HT1080 (cell line): ENCODE results near the gene SLIT1. TPM values are rescaled to one million over a fixed set of nuclear protein-coding genes. Genes with fewer than 3 reads are reported as not detected.

ENCODE experiments used
- DNase-seq: peaks from one replicate; pipeline ENCODE4 v3.0.0-alpha.2; 2015; ENCODE audit warnings: low read depth
- total RNA-seq: library from RNA; depleted of rRNA; stranded (reverse); fragments of >200 nt; shearing (Covaris generic); gene quantifications from 2 replicates; pipeline ENCODE4 v1.2.3, GENCODE V29; 2014

Gene SLIT1
- total RNA-seq, 1 experiment from 2014 or later: not detected

DNA sequence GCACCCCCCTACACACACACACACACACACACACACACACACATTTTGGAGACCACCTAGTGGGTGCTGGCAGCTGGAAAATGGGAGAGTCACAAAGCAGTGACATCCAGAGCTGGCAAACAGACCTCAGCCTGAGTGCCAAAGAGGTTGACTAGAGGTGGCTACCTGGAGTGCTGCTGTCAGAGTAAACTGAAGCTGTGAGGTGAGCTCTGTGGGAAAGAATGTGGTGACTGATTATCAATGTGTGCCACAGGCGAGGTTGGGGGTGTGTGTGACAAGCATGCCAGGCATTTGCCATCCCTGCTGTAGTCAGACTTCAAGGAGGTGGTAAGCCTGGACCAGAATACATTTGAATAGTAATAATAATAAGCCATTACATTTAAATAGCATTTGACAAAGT lies 120.6 kb downstream of the SLIT1 start:
- DNase-seq: no peak

DNA sequence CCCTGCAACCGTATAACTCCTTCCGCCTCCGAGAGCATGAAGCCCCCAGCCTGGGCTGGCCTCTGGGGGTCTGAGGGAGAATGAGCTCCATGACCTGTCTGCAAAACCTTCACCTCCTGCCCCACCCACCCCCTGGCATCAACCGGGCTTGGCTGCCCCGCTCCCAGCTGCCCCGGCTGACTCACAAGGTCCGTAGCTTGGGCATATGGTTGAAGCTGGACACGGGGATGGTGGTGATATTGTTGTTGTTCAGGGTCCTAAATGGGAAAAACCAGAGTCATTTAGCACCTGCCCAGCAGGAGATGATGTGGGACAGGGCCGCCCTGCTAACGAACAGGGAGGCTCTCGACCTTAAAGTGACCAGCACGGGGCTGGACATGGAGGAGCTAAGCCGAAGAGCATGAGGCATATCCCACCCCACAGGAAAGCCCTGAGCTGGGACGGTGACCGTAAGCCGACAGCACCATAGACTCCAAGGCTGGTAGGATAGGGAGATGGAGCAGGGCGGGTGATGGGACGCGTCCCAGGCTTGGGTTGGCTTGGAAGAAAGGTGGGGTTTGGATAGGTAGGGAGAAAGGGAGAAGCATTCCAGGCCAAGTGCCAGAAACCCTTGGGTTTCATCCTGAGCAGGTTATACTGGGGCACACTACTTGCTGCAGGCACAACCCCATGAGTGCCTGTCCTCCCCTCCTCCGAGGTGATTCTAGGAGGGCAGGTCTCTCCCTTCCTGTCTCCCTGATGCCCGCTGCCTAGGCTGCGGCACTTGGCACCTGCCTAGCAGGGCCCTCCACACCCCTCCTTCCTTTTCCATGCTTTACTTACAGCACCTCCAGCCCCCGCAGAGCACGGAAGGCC lies 121.5 kb downstream of the SLIT1 start:
- no peak for DNase-seq

DNA sequence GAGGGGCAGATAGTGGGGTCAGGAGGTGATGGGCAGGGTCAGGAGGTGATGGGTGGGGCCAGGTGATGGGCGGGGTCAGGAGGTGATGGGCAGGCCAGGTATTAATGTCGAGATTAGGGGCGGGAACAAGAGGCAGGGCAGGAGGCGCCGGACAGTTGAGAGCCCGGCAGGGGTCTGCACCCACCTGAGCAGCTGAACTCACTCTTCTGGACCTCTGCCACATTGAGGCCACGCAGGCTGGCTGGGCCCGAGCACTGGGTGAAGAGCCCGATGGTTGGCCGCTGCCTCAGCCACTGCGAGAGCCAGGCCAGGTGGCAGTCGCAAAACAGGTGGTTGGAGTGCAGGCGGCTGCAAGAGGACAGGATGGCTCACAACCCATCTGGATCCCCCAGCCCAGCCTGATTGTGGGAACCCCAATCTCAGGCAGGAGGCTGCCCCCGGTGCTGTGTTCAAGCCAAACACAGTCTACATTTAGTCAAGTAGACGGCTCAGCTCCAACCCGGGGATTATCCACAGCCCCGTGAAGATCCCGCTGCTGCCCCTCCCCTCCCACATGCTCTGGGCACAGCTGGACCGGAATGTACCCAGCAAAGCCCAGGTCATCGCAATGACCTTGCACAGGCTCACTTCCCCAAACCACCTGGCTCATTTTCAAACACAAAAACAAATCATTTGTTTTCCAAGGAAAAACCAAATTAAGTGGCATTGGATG lies 122.3 kb downstream of the SLIT1 start:
- DNase-seq: no peak

DNA sequence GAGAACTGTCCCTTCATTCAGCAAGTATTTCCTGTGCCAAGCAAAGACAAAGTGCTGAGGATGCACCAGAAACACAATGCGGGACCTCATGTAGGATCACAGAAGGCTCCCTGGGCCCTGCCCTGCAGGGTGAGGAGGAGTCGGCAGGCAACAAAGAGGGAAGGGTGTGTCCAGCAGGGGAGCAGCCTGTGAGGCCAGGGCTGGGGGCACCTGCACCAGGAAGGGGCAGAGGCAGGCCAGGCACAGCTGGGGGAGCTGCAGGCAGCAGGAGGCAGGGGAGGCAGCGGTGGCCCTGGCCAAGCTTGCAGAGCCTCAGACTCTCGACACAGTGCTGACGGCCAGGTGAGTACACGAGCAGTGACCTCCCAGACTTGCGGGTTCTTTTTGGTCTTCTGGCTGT lies 123.3 kb downstream of the SLIT1 start:
- no peak for DNase-seq

DNA sequence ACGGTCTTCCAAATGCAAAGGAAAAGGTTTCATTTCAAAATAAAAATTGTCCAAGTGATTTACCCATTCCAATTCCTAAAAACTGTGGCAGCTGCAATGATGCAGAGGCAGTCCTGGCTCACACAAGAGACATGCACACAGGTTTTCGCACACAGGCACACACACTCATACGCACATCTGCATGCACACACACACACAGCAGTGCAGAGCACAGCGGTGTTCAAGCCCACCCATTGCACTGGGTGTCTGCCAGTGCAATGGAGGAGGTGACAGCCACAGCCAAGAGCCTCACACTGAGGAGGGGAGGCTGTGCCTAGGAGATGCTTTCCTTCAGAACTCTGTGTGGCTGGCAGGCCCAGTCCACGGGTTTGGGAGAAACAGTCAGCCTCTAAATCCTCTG lies 123.7 kb downstream of the SLIT1 start:
- DNase-seq: no peak

DNA sequence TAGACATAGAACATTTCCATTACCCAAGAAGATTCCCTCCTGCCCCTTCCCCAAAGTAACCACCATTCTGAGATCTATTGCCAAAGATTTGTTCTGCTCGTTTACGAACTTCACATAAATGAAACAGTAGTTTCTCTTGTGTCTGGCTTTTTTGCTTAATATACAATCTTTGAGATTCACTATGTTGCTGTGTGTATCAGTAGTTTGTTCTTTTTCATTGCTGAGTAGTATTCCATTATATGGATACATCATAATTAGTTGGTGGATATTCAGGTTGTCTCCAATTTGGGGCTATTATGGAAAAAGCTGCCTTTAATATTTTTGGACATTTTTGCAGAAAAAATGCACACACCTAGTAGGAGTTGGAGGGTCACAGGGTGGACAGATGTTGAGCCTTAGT lies 124.3 kb downstream of the SLIT1 start:
- DNase-seq: no peak

DNA sequence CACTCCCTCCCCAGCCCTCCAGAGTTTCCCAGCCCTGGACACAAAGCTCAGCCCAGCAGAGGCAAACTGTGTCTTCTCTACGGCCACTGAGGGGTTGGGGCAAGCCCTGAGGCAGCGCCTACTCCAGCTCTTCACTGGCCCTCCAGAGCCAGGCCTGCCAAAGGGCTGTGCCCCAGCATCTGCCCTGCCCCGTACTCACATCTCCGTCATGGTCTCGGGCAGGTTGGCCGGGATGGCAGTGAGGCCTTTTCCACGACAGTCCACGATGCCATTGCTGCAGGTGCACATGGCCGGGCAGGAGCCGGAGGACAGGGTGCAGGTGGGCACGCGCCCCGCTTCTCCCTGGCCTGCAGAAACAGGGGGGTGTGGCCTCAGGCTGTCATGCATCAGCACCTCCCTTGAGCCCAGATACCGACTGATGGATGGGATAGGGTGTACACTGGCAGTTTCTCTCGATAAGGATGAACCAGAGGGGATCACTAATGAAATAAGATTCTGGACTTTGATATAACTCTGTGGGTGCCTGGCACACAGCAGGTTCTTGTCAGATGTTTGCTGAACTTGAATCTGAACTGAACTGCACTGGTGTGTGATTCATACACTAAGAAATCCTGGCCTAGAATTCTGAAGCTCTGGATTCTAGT lies 125.2 kb downstream of the SLIT1 start:
- DNase-seq: no peak

DNA sequence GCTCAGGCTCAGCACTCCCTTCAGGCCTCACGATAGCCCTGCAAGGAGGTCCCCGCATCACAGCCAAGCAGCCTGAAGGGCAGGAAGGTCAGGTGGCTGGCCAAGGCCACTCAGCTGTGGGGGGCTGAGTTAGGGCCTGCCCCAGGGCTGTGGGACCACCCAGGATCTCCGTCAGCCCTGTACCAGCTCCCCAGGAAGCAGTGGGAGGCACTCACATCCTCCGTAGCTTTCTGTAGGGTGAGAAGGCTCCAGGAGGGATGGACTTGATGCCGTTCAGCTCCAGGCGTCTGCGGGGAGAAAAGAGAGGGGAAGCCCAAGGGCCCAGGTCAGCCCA lies 125.9 kb downstream of the SLIT1 start:
- no peak for DNase-seq

DNA sequence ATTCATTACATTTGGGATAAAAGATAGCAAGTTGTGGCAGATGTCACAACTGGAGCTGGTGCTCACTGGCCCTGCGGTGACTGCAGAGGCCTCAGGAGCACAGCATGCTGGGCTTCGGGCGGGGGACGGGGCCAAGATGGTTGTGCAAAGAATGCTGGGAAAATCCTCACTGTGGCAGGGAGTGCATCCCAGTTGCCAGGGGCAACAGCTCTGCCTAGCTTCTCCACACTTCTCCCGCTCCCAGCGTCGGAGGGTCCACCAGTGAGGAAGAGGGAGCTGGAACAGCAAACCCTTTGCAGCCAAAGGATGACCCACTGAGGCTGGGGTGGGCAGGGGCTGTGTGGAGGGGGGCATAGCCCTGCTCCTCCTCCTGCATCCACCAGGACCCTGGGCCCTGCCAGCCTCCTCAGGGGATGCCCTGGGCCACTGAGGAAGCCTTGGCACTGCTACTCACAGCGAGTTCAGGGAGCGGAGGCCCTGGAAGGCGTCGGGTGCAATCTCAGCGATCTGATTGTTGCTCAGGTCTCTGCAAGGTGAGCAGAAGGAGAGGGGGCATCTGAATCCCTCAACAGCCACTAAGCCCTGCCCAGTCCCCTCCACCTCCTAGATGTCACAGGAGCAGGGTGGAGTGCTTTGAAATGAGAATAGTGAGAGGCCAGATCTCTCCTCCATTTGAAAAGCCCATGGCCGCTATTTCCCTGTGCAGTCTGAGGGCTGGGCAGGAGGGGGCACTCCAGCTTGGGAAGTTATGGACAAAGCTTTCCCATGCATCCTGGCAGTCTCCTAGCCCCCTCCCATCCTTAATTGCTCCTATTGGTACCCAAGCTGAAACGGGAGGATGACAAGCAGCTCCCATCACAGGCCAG lies 126.5 kb downstream of the SLIT1 start:
- DNase-seq: no peak

DNA sequence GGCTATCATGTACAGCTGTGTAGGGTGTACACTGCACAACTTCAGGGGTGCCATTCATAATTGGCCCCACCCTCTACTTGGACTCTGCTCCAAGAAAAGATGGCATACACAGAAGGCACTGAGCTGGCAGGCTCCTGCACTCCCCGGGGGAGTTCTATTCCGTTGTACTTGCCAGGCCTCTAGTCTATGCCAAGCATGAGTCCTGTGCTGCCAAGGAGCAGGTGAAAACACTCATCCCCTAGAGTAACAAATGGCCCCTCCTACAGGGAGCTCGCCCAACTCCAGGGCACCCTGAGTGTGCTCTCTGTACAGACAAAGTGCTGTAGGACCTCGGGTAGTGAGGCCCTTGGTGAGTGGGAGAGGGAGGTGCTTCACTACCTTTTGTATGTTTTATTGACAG lies 127.2 kb downstream of the SLIT1 start:
- no peak for DNase-seq

DNA sequence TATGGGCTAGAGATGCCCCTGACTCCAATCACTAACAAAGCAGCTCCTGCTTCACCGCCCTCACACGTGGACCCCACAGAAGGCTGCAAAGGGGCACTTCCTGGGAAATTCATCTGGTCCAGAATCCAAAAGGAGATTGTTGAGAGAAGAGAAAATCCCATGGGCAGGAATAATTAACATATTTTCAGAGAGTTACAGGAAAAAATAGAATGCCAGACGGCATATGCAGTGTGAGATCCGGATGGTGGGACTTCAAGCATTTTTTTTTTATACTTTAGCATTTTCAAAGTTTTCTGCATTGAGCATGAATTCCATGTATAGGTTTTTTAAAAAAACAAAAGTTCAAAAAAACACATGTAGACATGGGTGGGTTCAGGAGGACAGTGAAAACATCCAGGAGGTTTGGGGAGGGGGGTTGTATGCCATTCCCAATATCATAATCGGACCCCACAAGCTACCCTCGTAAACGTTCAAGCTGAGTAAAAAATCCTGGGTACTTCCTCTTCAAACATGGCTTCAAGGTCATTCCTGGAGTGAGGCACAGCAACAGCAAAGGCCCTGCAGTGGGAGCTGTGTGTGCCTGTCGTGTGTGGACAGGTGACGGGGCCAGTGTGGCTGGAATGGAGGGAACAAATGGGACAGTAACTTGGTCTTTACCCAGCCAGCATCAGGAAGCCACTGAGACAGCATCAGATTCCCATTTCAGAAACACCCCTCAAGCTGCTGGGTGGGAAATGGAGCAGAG lies 128.1 kb downstream of the SLIT1 start:
- no peak for DNase-seq

DNA sequence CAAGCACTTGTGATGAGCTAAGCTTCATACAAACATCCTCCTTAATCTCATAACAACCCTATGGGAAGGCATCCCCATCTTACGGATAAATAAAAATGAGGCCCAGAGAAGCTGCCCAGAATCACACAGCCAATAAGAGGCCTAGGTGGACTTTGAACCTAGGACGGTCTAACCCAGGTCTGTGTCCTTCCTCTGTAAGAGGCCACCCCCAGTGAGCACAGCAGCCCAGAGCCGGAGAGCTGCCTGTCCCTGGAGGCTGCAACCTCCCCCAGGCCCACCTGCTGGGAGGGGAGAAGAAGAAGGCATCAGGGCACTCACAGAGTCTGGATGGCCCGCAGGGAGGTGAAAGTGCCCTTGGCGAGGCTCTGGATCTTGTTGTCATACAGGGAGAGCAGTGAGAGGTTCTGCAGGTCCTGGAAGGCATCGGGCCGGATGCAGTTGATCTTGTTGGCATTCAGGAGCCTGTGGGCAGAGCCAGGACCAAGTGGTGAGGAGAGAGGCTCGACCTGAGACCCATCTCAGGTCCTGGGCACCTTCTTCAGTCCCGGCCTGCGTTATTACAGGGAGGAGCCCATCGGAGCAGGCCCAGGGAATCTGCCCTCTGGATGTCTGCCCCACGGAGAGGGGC lies 129.6 kb downstream of the SLIT1 start:
- no peak for DNase-seq

DNA sequence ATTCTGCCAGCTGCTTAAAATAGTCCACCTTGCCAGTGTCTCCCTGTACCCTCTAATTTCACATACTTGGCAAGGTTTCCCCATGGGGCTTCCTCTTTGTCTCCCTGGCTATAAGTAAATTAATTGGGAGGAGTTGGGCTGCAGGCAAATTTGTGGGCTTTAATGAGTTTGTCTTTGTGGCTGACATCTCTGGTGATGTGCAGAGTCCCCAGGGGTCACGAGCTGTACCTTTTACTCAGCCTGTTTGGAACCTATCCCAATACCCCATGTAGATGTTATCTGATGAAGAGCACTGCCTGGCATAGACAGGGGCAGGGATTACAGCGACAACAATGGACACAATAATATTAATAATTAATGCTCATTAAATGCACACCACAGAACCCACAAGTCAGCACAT lies 132.5 kb downstream of the SLIT1 start:
- DNase-seq: no peak

DNA sequence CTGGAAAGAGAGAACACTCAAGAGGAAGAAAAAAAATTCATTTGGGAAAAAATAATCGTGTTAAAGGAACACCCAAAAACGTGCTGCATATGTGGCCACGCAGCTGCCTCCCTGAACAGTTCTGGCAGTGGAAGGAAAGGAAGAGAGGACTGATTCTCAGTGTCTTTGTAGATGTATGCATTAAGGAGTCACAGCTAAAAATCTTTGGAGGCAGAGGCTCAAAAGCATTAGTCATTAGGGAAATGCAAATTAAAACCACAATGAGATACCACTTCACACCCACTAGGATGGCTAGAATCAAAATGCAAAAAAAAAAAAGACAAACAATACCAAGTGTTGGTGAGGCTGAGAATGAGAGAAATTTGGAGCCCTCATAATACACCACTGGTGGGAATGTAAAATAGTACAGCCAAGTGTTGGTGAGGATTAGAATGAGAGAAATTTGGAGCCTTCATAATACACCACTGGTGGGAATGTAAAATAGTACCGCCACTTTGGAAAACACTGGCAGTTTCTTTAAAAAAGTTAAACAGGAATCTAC lies 134.7 kb downstream of the SLIT1 start:
- DNase-seq: no peak

DNA sequence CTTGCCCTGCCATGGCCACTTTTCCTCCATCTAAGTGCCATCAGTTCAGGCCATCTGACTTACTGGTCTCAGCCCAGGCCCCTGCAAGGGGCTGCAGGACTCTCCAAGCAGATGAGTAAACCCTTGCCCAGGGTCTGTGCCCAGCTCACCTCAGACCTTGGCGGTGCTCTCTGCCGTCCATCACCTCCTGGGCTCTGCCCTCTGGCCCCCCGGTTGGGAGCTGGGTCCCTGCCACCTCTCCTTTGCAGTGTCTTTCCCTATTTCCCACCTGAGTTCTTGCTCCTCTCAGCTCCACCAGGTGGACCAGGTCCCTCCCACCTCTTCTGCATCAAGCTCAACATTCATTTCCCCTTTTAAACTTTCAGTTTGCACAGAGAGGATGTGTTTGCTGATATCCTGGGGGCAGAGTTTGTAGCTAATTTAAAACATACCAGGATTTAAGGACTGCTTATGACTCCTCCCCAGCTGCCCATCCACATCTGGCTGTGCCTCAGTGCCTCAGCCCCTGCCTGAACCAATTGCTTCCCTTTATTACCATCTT lies 135.5 kb downstream of the SLIT1 start:
- DNase-seq: no peak

DNA sequence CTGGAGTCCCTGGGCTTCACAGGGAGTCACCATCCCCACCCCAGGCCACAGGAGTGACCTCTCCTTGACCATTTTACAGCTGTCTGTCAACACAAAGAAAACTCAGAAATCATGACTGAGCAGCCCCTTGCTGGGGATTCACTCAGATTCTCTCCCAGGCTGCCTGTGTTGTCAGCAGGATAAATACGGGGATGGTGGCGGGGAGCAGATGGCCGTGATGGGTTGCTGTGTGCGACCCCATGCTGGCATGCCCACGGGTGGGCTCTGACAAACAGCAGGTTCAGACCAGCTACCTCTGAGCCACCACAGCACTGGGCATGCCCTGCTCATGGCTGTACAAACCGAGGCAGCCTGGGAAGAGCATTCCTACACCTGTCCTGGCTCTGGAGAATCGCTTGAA lies 136.1 kb downstream of the SLIT1 start:
- DNase-seq: no peak

DNA sequence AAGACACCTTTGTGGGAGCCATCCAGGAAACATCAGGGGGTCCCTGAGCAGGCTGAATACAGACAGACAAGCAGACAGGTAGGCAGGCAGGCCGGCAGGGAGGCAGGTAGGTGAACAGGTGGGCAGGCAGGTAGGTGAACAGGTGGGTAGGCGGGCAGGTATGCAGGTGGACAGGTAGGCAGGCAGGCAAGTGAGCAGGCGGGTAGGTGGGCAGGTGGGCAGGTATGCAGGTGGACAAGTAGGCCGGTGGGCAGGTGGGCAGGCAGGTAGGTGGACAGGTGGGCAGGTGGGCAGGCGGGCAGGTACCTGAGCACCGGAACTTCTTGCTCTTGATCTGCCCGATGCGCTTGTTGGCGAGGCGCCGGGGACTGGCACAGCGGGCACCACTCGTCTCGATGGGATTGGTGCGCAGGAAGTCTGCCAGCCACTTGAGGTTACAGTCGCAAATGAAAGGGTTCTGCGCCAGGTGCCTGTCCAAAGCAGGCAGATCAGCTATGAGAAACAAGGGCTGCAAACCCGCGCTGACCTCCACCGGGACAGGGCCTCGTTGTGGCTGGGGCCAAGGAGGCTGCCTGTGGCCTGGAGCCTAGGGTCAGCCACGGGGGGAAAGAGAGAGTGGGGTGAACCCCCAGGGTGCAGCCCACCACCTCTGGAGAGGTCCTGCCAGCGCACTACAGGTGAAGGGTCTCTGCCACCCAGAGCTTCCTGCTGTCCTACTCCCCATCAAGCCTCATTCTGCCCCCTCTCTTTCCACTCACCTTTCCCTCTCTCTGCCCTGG lies 136.9 kb downstream of the SLIT1 start:
- no peak for DNase-seq

DNA sequence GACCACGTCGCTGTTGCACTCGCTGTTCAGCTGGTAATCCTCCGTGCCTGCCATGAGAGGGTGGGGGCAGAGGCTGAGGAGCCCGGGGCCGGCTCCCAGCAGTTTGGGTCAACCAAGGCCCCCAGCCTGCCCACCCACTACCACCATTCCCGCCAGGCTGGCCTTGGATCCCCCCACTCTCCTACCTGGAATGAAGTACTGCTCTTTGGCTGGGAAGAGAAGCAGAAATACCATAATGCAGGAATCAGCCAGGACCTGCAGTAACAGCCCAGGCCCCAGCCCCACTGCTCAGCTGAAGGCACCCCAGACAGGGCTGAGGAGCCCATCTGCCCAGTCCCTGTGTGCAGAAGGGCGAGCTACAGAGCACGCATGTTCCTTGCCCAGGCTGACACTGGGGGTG lies 138.0 kb downstream of the SLIT1 start:
- DNase-seq: no peak
